ENCODE data around the gene KRTAP5-4. TPM values are rescaled to one million over a fixed set of nuclear protein-coding genes. Genes with fewer than 3 reads are reported as not detected.

KRTAP5-4 gene
- total RNA-seq, 4 donors from 2014 or later: not detected

DNA sequence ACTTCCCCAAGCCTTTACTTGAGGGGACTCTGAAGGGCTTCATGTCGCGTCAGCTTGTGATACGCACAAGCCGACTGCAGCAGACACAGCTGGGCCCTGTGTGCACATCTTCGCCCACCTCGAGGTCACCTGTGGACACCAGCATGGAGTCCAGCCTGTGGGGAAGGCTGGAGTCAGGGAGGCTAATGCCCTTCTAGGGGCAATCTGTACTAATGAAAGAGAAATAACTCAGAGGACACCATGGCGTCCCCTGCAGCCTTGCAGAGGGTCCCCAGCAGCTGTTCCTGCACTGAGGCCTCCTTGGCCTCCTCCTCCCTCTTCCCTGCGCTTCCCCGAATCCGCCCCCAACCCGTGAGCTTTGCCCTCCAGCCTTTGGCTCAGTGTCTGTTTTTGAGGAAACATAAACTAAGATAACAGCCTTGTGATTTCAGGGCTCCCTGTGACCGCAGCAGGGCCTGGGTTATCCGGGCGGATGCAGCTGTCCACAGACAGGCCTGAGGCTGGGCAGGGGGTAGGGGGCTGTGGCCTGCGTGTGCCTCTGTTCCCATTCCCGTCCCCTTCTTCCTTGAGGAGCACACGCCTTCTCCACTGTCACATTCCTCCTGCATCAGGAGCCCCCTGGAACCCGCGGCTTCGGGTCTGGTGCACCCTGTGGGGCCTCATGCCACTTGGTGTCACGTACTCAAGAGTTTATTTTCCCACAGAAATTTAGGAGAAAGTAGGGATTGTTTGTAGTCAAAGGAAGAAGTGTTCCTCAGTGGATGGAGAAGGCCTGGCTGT, 32.6 kb upstream of the KRTAP5-4 start:
- TF ChIP-seq, protein P1, sequence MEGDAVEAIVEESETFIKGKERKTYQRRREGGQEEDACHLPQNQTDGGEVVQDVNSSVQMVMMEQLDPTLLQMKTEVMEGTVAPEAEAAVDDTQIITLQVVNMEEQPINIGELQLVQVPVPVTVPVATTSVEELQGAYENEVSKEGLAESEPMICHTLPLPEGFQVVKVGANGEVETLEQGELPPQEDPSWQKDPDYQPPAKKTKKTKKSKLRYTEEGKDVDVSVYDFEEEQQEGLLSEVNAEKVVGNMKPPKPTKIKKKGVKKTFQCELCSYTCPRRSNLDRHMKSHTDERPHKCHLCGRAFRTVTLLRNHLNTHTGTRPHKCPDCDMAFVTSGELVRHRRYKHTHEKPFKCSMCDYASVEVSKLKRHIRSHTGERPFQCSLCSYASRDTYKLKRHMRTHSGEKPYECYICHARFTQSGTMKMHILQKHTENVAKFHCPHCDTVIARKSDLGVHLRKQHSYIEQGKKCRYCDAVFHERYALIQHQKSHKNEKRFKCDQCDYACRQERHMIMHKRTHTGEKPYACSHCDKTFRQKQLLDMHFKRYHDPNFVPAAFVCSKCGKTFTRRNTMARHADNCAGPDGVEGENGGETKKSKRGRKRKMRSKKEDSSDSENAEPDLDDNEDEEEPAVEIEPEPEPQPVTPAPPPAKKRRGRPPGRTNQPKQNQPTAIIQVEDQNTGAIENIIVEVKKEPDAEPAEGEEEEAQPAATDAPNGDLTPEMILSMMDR (IDR thresholded peaks at IDR 0.05; ENCODE audit: low read depth): no peak

DNA sequence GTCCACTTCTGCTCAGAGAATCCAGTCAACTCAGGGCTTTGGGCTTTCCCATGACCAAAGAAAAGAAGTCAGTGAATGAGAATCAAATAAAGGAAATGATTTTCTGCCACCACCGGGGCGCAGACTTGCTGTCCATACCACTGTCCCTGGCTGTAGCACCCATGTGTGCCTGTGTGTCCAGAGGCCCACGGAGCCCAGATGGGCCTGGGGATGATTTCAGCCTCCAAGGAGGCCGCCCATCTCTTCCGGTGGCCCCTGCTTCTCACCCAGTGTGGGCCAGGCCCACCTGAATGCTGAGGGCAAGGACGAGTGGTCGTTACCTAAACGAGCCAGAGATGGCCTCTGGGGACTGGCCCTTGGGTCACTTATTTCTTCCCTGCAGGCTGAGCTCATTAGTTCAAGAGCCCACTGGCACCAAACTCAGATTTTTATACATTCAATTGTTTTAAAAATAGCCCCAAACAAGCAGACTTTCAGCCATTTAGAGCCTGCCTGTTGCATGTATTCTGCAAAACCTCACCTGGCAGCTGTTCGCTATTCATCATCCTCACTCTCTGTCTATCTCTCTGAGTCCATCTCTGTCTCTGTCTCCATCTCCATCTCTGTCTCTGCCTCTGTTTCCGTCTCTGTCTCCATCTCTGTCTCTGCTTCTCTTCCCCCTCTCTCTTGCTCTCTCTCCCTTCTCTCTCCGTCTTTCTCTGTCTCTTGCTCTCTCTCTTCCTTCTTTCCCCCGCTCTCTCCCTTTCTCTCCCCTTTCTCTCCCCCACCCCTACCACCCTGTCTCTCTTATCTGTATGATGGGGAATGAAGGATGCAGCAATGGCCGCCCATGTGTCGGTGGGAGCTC, 31.8 kb upstream of the KRTAP5-4 start:
- TF ChIP-seq, protein P1 (IDR thresholded peaks at IDR 0.05; ENCODE audit: low read depth): no peak

GRCh38 chr11:1652771-1653540, 31.0 kb upstream of the KRTAP5-4 start:
- TF ChIP-seq, protein P1 (IDR thresholded peaks at IDR 0.05; ENCODE audit: low read depth): no peak

- TF ChIP-seq, protein P1 (IDR thresholded peaks at IDR 0.05; ENCODE audit: low read depth): no peak
Observed at GRCh38 chr11:1652442-1652770, 30.5 kb upstream of the KRTAP5-4 start.

GRCh38 chr11:1652026-1652425, 30.1 kb upstream of the KRTAP5-4 start:
- TF ChIP-seq, protein P1 (IDR thresholded peaks at IDR 0.05; ENCODE audit: low read depth): no peak

DNA sequence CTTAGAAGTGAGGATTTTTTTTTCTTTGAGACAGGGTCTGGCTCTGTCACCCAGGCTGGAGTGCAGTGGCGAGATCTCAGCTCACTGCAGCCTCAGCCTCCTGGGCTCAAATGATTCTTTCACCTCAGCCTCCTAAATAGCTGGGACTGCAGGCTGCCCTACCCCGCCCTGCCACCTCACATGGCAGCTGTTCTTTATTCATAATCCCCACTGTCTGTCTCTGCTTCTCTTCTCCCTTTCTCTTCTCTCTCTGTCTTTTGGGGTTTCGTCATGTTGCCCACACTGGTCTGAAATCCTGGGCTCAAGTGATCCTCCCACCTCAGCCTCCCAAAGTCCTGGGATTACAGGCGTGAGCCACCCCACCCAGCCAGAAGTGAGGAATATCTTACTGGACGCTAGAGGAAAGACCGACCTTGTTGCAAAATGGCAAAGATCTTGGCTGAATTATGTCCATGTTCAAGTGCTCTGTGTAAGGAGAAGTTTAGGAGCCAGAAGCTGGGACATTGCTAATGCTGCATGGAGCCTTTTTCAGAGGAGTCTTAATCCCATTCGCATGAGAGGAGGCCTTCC, 29.6 kb upstream of the KRTAP5-4 start:
- TF ChIP-seq, protein P1 (IDR thresholded peaks at IDR 0.05; ENCODE audit: low read depth): no peak
